ENCODE measurements around the gene AMT. TPM values are rescaled to one million over a fixed set of nuclear protein-coding genes. Genes with fewer than 3 reads are reported as not detected.

Gene AMT
- total and polyA plus RNA-seq, 2 experiments from 2014 or later, result 32.8 to 35.6 TPM

DNA sequence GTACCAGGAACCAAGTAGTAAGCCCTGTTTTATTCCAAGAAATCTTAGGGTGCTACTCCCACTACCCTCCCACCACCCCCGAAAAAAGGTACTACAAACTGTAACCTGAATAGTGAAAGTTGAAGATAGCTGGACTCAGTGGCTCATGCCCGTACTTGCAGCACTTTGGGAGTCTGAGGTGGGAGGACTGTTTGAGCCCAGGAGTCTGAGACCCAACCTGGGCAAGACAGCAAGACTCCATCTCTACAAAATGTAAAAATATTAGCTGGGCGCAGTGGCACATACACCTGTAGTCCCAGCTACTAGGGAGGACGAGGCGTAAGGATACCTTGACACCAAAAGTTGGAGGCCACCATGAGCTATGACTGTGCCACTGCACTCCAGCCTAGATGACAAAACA is 18.4 kb downstream of the AMT start (continued):
- TF ChIP-seq EZH2phosphoT487 (IDR thresholded peaks at IDR 0.05; ENCODE audit: unreplicated experiment) (no peak), ZNF114 (CRISPR knock-in tag; IDR thresholded peaks at IDR 0.05) (no peak), JUNB (IDR thresholded peaks at IDR 0.05; ENCODE audit: unreplicated experiment) (no peak), ZNF331 (CRISPR knock-in tag; IDR thresholded peaks at IDR 0.05; ENCODE audit: low read depth) (no peak), POLR2AphosphoS5 (IDR thresholded peaks at IDR 0.05; ENCODE audit: low read depth) (no peak), NANOG (IDR thresholded peaks at IDR 0.05; ENCODE audit: borderline replicate concordance) (no peak), STAT1 (IDR thresholded peaks at IDR 0.05; ENCODE audit: unreplicated experiment) (no peak), EZH2 (IDR thresholded peaks at IDR 0.05; ENCODE audit: low read depth, unreplicated experiment) (no peak)
- TF ChIP-seq, protein P1, sequence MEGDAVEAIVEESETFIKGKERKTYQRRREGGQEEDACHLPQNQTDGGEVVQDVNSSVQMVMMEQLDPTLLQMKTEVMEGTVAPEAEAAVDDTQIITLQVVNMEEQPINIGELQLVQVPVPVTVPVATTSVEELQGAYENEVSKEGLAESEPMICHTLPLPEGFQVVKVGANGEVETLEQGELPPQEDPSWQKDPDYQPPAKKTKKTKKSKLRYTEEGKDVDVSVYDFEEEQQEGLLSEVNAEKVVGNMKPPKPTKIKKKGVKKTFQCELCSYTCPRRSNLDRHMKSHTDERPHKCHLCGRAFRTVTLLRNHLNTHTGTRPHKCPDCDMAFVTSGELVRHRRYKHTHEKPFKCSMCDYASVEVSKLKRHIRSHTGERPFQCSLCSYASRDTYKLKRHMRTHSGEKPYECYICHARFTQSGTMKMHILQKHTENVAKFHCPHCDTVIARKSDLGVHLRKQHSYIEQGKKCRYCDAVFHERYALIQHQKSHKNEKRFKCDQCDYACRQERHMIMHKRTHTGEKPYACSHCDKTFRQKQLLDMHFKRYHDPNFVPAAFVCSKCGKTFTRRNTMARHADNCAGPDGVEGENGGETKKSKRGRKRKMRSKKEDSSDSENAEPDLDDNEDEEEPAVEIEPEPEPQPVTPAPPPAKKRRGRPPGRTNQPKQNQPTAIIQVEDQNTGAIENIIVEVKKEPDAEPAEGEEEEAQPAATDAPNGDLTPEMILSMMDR (conservative IDR thresholded peaks at IDR 0.05; ENCODE audit: low read depth in 2 of 2), result no peak
- TF ChIP-seq, protein P2, sequence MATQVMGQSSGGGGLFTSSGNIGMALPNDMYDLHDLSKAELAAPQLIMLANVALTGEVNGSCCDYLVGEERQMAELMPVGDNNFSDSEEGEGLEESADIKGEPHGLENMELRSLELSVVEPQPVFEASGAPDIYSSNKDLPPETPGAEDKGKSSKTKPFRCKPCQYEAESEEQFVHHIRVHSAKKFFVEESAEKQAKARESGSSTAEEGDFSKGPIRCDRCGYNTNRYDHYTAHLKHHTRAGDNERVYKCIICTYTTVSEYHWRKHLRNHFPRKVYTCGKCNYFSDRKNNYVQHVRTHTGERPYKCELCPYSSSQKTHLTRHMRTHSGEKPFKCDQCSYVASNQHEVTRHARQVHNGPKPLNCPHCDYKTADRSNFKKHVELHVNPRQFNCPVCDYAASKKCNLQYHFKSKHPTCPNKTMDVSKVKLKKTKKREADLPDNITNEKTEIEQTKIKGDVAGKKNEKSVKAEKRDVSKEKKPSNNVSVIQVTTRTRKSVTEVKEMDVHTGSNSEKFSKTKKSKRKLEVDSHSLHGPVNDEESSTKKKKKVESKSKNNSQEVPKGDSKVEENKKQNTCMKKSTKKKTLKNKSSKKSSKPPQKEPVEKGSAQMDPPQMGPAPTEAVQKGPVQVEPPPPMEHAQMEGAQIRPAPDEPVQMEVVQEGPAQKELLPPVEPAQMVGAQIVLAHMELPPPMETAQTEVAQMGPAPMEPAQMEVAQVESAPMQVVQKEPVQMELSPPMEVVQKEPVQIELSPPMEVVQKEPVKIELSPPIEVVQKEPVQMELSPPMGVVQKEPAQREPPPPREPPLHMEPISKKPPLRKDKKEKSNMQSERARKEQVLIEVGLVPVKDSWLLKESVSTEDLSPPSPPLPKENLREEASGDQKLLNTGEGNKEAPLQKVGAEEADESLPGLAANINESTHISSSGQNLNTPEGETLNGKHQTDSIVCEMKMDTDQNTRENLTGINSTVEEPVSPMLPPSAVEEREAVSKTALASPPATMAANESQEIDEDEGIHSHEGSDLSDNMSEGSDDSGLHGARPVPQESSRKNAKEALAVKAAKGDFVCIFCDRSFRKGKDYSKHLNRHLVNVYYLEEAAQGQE (IDR thresholded peaks at IDR 0.05; ENCODE audit: unreplicated experiment), result no peak

DNA sequence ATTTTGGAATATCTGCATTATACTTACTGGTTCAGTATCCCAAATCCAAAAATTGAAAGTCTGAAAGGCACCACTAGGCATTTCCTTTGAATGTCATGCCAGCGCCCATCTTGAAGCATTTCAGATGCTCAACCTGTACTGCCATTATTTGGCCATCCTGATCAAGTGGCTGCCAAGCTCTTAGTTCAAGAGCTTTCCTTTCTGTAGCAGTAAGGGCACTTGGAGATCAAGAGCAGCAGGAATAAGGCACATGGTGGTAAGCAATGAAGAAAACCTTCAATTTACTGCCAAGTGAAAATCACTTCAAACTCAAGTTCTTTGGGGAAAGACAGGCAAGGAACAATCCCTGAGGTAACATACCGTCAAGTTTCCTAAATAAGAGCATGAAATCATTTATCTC is 20.5 kb downstream of the AMT start:
- peaks cover 21% of the 10 kb centered on the region for H3K4me1 Mint-ChIP-seq
- H3K27me3 ChIP-seq (ENCODE audit: insufficient read depth), result no peaks in the 10 kb centered on the region
- TF ChIP-seq EZH2 (IDR thresholded peaks at IDR 0.05; ENCODE audit: low read depth, unreplicated experiment), result no peak
- no peak for TF ChIP-seq EZH2phosphoT487 (IDR thresholded peaks at IDR 0.05; ENCODE audit: unreplicated experiment)
- TF ChIP-seq ZNF114 (CRISPR knock-in tag; IDR thresholded peaks at IDR 0.05), result no peak
- TF ChIP-seq, protein P1 (conservative IDR thresholded peaks at IDR 0.05; ENCODE audit: low read depth in 2 of 2), result no peak
- no peak for TF ChIP-seq CREB1 (CRISPR knock-in tag; IDR thresholded peaks at IDR 0.05; ENCODE audit: low read depth)
- TF ChIP-seq STAT1 (IDR thresholded peaks at IDR 0.05; ENCODE audit: unreplicated experiment), result no peak
- no peak for TF ChIP-seq NANOG (IDR thresholded peaks at IDR 0.05; ENCODE audit: borderline replicate concordance)

More for the DNA sequence above, 20.5 kb downstream of the AMT start:
- H3K36me3 Mint-ChIP-seq (ENCODE audit: low read depth), result peaks cover 27% of the 10 kb centered on the region; the same call in 1 of the 3 replicates
- H3K27ac Mint-ChIP-seq, result no peak overlapping the region
- Histone ChIP-seq H3K4me1 (ENCODE audit: insufficient read depth) (peaks cover 4% of the 10 kb centered on the region), H3F3A (replicated peaks; ENCODE audit: low read depth) (peaks cover 18% of the 10 kb centered on the region; the same call in 1 of the 2 replicates), H3K4me2 (no peak overlapping the region), H3K79me2 (replicated peaks; ENCODE audit: insufficient read depth) (peaks cover 100% of the 10 kb centered on the region), H2AFZ (no peak overlapping the region), H3K4me3 (no peak overlapping the region), H3K36me3 (ENCODE audit: insufficient read depth) (no peaks in the 10 kb centered on the region; the same call in 1 of the 2 replicates), H3K27ac (ENCODE audit: low read depth) (peak overlapping the region; percentile 70), H4K20me1 (replicated peaks; ENCODE audit: insufficient read depth) (peaks cover 73% of the 10 kb centered on the region), H3K9me2 (ENCODE audit: insufficient read depth) (no peaks in the 10 kb centered on the region)
- ATAC-seq (no peak), DNase-seq (ENCODE audit: low spot score) (no peak)
- peaks cover 4% of the 10 kb centered on the region for H3K27me3 Mint-ChIP-seq (ENCODE audit: insufficient read depth, low read depth, poor library complexity)
- no peak overlapping the region for H3K4me3 Mint-ChIP-seq
- no peaks in the 10 kb centered on the region; the same call in 2 of the 3 replicates for H3K9me3 Mint-ChIP-seq

All from GM23338 (cell line).